ENCODE data around the gene ZNF30.
"Not testable (repeated sequence)": the region's sequence is repeated elsewhere in the genome, so short reads cannot be mapped to it uniquely, and the experiment has no call there.

Gene ZNF30

GRCh38 chr19:34960103-34960805 is 33.6 kb downstream of the ZNF30 start:
- no peak for DNase-seq (ENCODE audit: low spot score)

- DNase-seq (ENCODE audit: low spot score): no peak
These were observed 34.4 kb downstream of the ZNF30 start for GRCh38 chr19:34960940-34961679.

- DNase-seq (ENCODE audit: low spot score): no peak
These were observed 35.3 kb downstream of the ZNF30 start for GRCh38 chr19:34961775-34962686.

- DNase-seq (ENCODE audit: low spot score): no peak
These were observed 36.2 kb downstream of the ZNF30 start for GRCh38 chr19:34962687-34963572.

GRCh38 chr19:34963573-34964406 is 37.1 kb downstream of the ZNF30 start, which contains the start of gene ZNF792:
Gene ZNF792 (minus strand): TSS chr19:34964229. CDS start chr19:34963662, 567 bp downstream.
- DNase-seq (ENCODE audit: low spot score): peak; percentile 25

- DNase-seq (ENCODE audit: low spot score): no peak
These were observed 37.9 kb downstream of the ZNF30 start for GRCh38 chr19:34964598-34964997.

- not testable (repeated sequence) for DNase-seq (ENCODE audit: low spot score)
These were observed 38.8 kb downstream of the ZNF30 start for GRCh38 chr19:34965505-34965904.

- no peak for DNase-seq (ENCODE audit: low spot score)
These were observed 40.8 kb downstream of the ZNF30 start for GRCh38 chr19:34967551-34967950.

GRCh38 chr19:34969721-34970120 is 43.0 kb downstream of the ZNF30 start:
- no peak for DNase-seq (ENCODE audit: low spot score)

- not testable (repeated sequence) for DNase-seq (ENCODE audit: low spot score)
These were observed 43.6 kb downstream of the ZNF30 start for GRCh38 chr19:34970185-34970780.

GRCh38 chr19:34972163-34972705 is 45.5 kb downstream of the ZNF30 start:
- no peak for DNase-seq (ENCODE audit: low spot score)

GRCh38 chr19:34974646-34975045 is 47.9 kb downstream of the ZNF30 start:
- no peak for DNase-seq (ENCODE audit: low spot score)

- DNase-seq (ENCODE audit: low spot score): no peak
These were observed 48.4 kb downstream of the ZNF30 start for GRCh38 chr19:34975056-34975455.

GRCh38 chr19:34976611-34977010 is 49.9 kb downstream of the ZNF30 start:
- no peak for DNase-seq (ENCODE audit: low spot score)

- DNase-seq (ENCODE audit: low spot score): no peak
These were observed 53.3 kb downstream of the ZNF30 start for GRCh38 chr19:34979819-34980640.

- DNase-seq (ENCODE audit: low spot score): no peak
These were observed 55.6 kb downstream of the ZNF30 start for GRCh38 chr19:34982275-34982674.

GRCh38 chr19:34983786-34984185 is 57.1 kb downstream of the ZNF30 start:
- DNase-seq (ENCODE audit: low spot score): no peak

GRCh38 chr19:34984287-34984686 is 57.6 kb downstream of the ZNF30 start:
- no peak for DNase-seq (ENCODE audit: low spot score)
